HCT116 (cell line): ENCODE results near the gene DDX47. TPM values are rescaled to one million over a fixed set of nuclear protein-coding genes. Genes with fewer than 3 reads are reported as not detected.

Source experiments
- ATAC-seq: fragments of 200-7000 bp; cut with Tn5 transposase; 2 replicates; pipeline ENCODE4 v1.9.1; 2020; ENCODE audit warnings: mild to moderate bottlenecking, moderate library complexity
- BruUV-seq: library from RNA; stranded (reverse); fragments of 400-500 nt; replicated peaks from 2 replicates; lab custom pipeline; 2021; lab: Mats Ljungman, UMichigan
- CTCF ChIA-PET: fragments of 300-600 bp; sonication (Branson Sonifier 250); formaldehyde crosslinking; loops from one replicate; lab custom pipeline; 2021; ENCODE audit warnings: antibody characterized with exemption; lab: Charles Lee
- POLR2A ChIA-PET: fragments of 300-600, 350-600 bp; sonication (Branson Sonifier 250); formaldehyde crosslinking; loops from one replicate; lab custom pipeline; 2021; ENCODE audit warnings: antibody characterized with exemption; lab: Charles Lee
- RAD21 ChIA-PET, 2 experiments: fragments of 300-600 bp; sonication (Branson Sonifier 250); formaldehyde crosslinking; loops; one replicate each; lab custom pipeline; 2023; ENCODE audit warnings: low total read pairs in 2 of 2; ENCODE audit not compliant: uncharacterized antibody in 2 of 2, unreplicated experiment in 2 of 2, low non-redundant PET in 1 of 2; lab: Charles Lee
- DNase-seq: peaks from one replicate; pipeline ENCODE4 v3.0.0-alpha.2; 2010; ENCODE audit warnings: low read depth, low spot score
- H2AFZ ChIP-seq: fragments of 200-600 bp; shearing (Covaris generic), sonication (generic); 2 replicates; pipeline ENCODE4 v1.6.1; 2017; ENCODE audit warnings: low read depth, mixed run types, mixed read lengths, antibody characterized with exemption, low read length; ENCODE audit not compliant: poor library complexity, severe bottlenecking
- H3K27ac ChIP-seq: 2 replicates; pipeline ENCODE4 v1.5.1; 2012; ENCODE audit warnings: low read depth, low read length
- H3K27me3 ChIP-seq: fragments of 200-600 bp; sonication (generic); 2 replicates; pipeline ENCODE4 v1.6.1; 2016; ENCODE audit warnings: mixed run types, low read length, mixed read lengths; ENCODE audit not compliant: insufficient read depth
- H3K36me3 ChIP-seq, 2 experiments: fragments of 200-500 bp in 1 of 2; fragments of 200-600 bp in 1 of 2; sonication (Bioruptor generic) in 1 of 2; sonication (generic) in 1 of 2; 2 replicates each; pipeline versions ENCODE4 v1.5.1 to v1.6.1; 2014 to 2016; ENCODE audit warnings: low read length in 2 of 2, inconsistent platforms in 1 of 2, mixed read lengths in 1 of 2, mixed run types in 1 of 2; ENCODE audit not compliant: insufficient read depth in 2 of 2, control insufficient read depth in 1 of 2
- H3K4me1 ChIP-seq, 2 experiments: fragments of 200-600 bp in 1 of 2; sonication (generic) in 1 of 2; 2 replicates each; pipeline versions ENCODE4 v1.5.1 to v1.6.1; 2012 to 2017; ENCODE audit warnings: low read length in 2 of 2, inconsistent platforms in 1 of 2, mild to moderate bottlenecking in 1 of 2, mixed read lengths in 1 of 2, mixed run types in 1 of 2, moderate library complexity in 1 of 2; ENCODE audit not compliant: insufficient read depth in 2 of 2, control insufficient read depth in 1 of 2
- H3K4me2 ChIP-seq: fragments of 200-600 bp; sonication (generic); 2 replicates; pipeline ENCODE4 v1.6.1; 2017; ENCODE audit warnings: mixed run types, low read length, mixed read lengths
- H3K4me3 ChIP-seq, 2 experiments: fragments of 200-600 bp in 1 of 2; sonication (generic) in 1 of 2; replicated peaks in 1 of 2; 2 replicates each; pipeline ENCODE4 v1.5.1; 2011 to 2016; ENCODE audit warnings: low read length in 2 of 2, control low read depth in 1 of 2, low read depth in 1 of 2, mild to moderate bottlenecking in 1 of 2, mixed read lengths in 1 of 2, mixed run types in 1 of 2
- H3K79me2 ChIP-seq: fragments of 200-600 bp; sonication (generic); 2 replicates; pipeline ENCODE4 v1.6.1; 2017; ENCODE audit warnings: mild to moderate bottlenecking, mixed run types, low read length, moderate library complexity, mixed read lengths; ENCODE audit not compliant: insufficient read depth
- H3K9ac ChIP-seq: fragments of 200-600 bp; sonication (generic); 2 replicates; pipeline ENCODE4 v1.6.1; 2016; ENCODE audit warnings: low read length, mixed read lengths
- H3K9me2 ChIP-seq: fragments of 200-600 bp; sonication (generic), shearing (Covaris generic); 2 replicates; pipeline ENCODE4 v1.6.1; 2017; ENCODE audit warnings: mixed run types, mild to moderate bottlenecking, moderate library complexity; ENCODE audit not compliant: insufficient read depth
- H3K9me3 ChIP-seq, 2 experiments: fragments of 200-500 bp in 1 of 2; fragments of 200-600 bp in 1 of 2; sonication (Bioruptor generic) in 1 of 2; sonication (generic) in 1 of 2; 2 replicates each; pipeline ENCODE4 v1.6.1; 2014 to 2017; ENCODE audit warnings: low read length in 2 of 2, mixed read lengths in 2 of 2, inconsistent platforms in 1 of 2, low read depth in 1 of 2, mild to moderate bottlenecking in 1 of 2, mixed run types in 1 of 2, moderate library complexity in 1 of 2; ENCODE audit not compliant: control insufficient read depth in 1 of 2, insufficient read depth in 1 of 2
- H4K20me1 ChIP-seq: fragments of 200-600 bp; sonication (generic), shearing (Covaris generic); 2 replicates; pipeline ENCODE4 v1.6.1; 2017; ENCODE audit warnings: mixed run types, mild to moderate bottlenecking, moderate library complexity; ENCODE audit not compliant: insufficient read depth
- CBX3 ChIP-seq: IDR thresholded peaks from 2 replicates; pipeline ENCODE4 v1.6.1; 2012; ENCODE audit warnings: low read depth
- CEBPB ChIP-seq: IDR thresholded peaks from 2 replicates; pipeline ENCODE4 v1.6.1; 2012; ENCODE audit warnings: low read depth
- CTCF ChIP-seq, 3 experiments: fragments of 200-600 bp in 1 of 3; sonication (generic) in 1 of 3; IDR thresholded peaks in 2 of 3; conservative IDR thresholded peaks in 1 of 3; 2 replicates each; pipeline ENCODE4 v1.5.1; 2012 to 2017; ENCODE audit warnings: low read depth in 2 of 3, low read length in 2 of 3, antibody characterized with exemption in 1 of 3, borderline replicate concordance in 1 of 3, control low read depth in 1 of 3, mild to moderate bottlenecking in 1 of 3, mixed read lengths in 1 of 3, mixed run types in 1 of 3, moderate library complexity in 1 of 3; ENCODE audit not compliant: insufficient read depth in 1 of 3
- EGR1 ChIP-seq: IDR thresholded peaks from 2 replicates; pipeline ENCODE4 v1.6.1; 2012; ENCODE audit warnings: low read depth
- EZH2 ChIP-seq: fragments of 200-600 bp; sonication (generic); IDR thresholded peaks from 2 replicates; pipeline ENCODE4 v1.6.1; 2017; ENCODE audit warnings: antibody characterized with exemption, mixed run types
- POLR2A ChIP-seq: IDR thresholded peaks from 2 replicates; pipeline ENCODE4 v1.7.0; 2011; ENCODE audit warnings: borderline replicate concordance; ENCODE audit not compliant: insufficient read depth, insufficient read length; ENCODE audit errors: extremely low read depth
- SP1 ChIP-seq: IDR thresholded peaks from 2 replicates; pipeline ENCODE4 v1.6.1; 2012; ENCODE audit warnings: low read depth
- SRF ChIP-seq: IDR thresholded peaks from 2 replicates; pipeline ENCODE4 v1.6.1; 2012; ENCODE audit warnings: low read depth
- TCF7L2 ChIP-seq: IDR thresholded peaks from 2 replicates; pipeline ENCODE4 v1.7.0; 2011; ENCODE audit warnings: borderline replicate concordance, inconsistent platforms; ENCODE audit not compliant: insufficient read depth, insufficient read length; ENCODE audit errors: extremely low read depth
- ZFX ChIP-seq: fragments of 450-650 bp; IDR thresholded peaks from 2 replicates; pipeline ENCODE4 v1.6.1; 2017
- ZNF274 ChIP-seq: fragments of 200-500 bp; sonication (Bioruptor generic); IDR thresholded peaks from 2 replicates; pipeline ENCODE4 v1.6.1; 2014; ENCODE audit warnings: mild to moderate bottlenecking, low read depth, low read length, inconsistent platforms
- intact Hi-C: fragments of 100-400 bp; cut with micrococcal nuclease; formaldehyde crosslinking; loops from 2 replicates; pipeline ENCODE4 v1.10.0; 2022
- total RNA-seq: library from RNA; stranded (reverse); gene quantifications from one replicate; pipeline ENCODE4 v1.2.1, GENCODE V29; 2021; ENCODE audit not compliant: unreplicated experiment

The DDX47 gene
- total RNA-seq, 1 experiment from 2014 or later, result 103 TPM

- DNase-seq, result no peak
- no peaks in the 10 kb centered on the region for H3K9me3 ChIP-seq
- CTCF ChIA-PET, result interaction anchor here (0.9 to 1.0 kb wide), 2 partner anchors 11 to 14 kb away, joined by 3 read pairs; no protein-coding TSS in a partner anchor
- peaks cover 70 to 74% of the 10 kb centered on the region in 2 experiments for H3K36me3 ChIP-seq
- BruUV-seq, result no TSS peak
- intact Hi-C loops, result no loop called here
- no peak for TF ChIP-seq POLR2A
- no peak for TF ChIP-seq CBX3
- TF ChIP-seq TCF7L2, result no peak
- TF ChIP-seq EGR1, result no peak
- TF ChIP-seq SRF, result no peak
- TF ChIP-seq ZFX, result no peak
- no peak for TF ChIP-seq EZH2
- no peak for TF ChIP-seq ZNF274
- no peak for TF ChIP-seq CEBPB
- POLR2A ChIA-PET, result no interaction called here
- RAD21 ChIA-PET, result no interaction called here
- H3K9ac ChIP-seq, result no peak overlapping the region
- no peak overlapping the region for H3K4me2 ChIP-seq
- peaks cover 55% of the 10 kb centered on the region for H3K79me2 ChIP-seq
- no peak overlapping the region for H2AFZ ChIP-seq
- no peak overlapping the region for H3K4me3 ChIP-seq
- H3K9me2 ChIP-seq, result no peaks in the 10 kb centered on the region
- no peak overlapping the region for H3K27ac ChIP-seq
- no peaks in the 10 kb centered on the region for H3K27me3 ChIP-seq
- H4K20me1 ChIP-seq, result no peaks in the 10 kb centered on the region
- peaks cover 24% of the 10 kb centered on the region in 2 experiments for H3K4me1 ChIP-seq
- ATAC-seq, result no peak
Measured at GRCh38 chr12:12823300-12823699, 10.2 kb downstream of the DDX47 start.

GRCh38 chr12:12823811-12824210 is 10.7 kb downstream of the DDX47 start:
- H4K20me1 ChIP-seq, result no peaks in the 10 kb centered on the region
- H3K9me3 ChIP-seq, result no peaks in the 10 kb centered on the region
- RAD21 ChIA-PET, result no interaction called here
- H3K36me3 ChIP-seq, result peaks cover 75 to 79% of the 10 kb centered on the region in 2 experiments
- H2AFZ ChIP-seq, result no peak overlapping the region
- H3K79me2 ChIP-seq, result peaks cover 50% of the 10 kb centered on the region
- intact Hi-C loops, result no loop called here
- DNase-seq (no peak), ATAC-seq (no peak)
- BruUV-seq, result TSS peak; percentile 1
- no peak overlapping the region for H3K4me2 ChIP-seq
- peaks cover 19 to 20% of the 10 kb centered on the region in 2 experiments for H3K4me1 ChIP-seq
- H3K9ac ChIP-seq, result no peak overlapping the region
- H3K4me3 ChIP-seq, result no peak overlapping the region
- no peaks in the 10 kb centered on the region for H3K9me2 ChIP-seq
- CTCF ChIA-PET, result no interaction called here
- no peak for TF ChIP-seq POLR2A
- no peak for TF ChIP-seq EZH2
- TF ChIP-seq CEBPB, result no peak
- no peak for TF ChIP-seq CTCF (IDR thresholded peaks at IDR 0.05 in 2 of 3, conservative IDR thresholded peaks at IDR 0.05 in 1 of 3; ENCODE audit: borderline replicate concordance in 1 of 3, insufficient read depth in 1 of 3, low read depth in 2 of 3, low read length in 2 of 3)
- TF ChIP-seq SP1, result no peak
- no peaks in the 10 kb centered on the region for H3K27me3 ChIP-seq
- POLR2A ChIA-PET, result no interaction called here
- H3K27ac ChIP-seq, result no peak overlapping the region
